MM.1S (cell line): ENCODE measurements around the gene INSC.

Experiments
- EZH2 ChIP-seq: fragments of 300-600 bp; sonication (generic); optimal IDR thresholded peaks from 2 replicates; pipeline ENCODE3; 2017; ENCODE audit warnings: low read depth, mild to moderate bottlenecking, antibody characterized with exemption, low read length, mixed read lengths
- EZH2phosphoT487 ChIP-seq: fragments of 300-600 bp; sonication (generic); IDR thresholded peaks from 2 replicates; pipeline ENCODE4 v1.6.1; 2018; ENCODE audit warnings: antibody characterized with exemption, low read length
- TF ChIP-seq, protein P1 (sequence below): fragments of 300-600 bp; sonication (generic); IDR thresholded peaks from 2 replicates; pipeline ENCODE4 v1.5.1; 2016; ENCODE audit warnings: antibody characterized with exemption, low read length, mixed read lengths

DNA sequence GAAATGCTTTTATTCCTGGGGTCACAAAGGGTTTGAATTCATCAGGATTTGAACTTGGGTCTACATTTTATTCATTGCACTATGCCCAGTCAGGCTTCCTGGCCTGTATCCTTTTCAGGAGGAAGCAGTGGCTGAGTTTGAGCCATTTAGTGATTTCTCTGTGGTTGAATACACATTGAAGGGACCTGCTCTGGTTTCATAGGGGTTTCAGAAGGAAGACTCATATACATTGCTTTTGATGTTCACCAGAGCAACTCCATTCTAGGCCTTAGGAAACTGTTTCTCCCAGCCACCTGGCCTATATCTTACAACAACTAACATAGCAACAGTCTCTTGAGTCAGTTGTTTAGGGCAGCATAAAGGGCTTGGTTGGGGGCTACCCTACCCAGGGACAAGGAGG lies 165.7 kb downstream of the INSC start:
- TF ChIP-seq, protein P1, sequence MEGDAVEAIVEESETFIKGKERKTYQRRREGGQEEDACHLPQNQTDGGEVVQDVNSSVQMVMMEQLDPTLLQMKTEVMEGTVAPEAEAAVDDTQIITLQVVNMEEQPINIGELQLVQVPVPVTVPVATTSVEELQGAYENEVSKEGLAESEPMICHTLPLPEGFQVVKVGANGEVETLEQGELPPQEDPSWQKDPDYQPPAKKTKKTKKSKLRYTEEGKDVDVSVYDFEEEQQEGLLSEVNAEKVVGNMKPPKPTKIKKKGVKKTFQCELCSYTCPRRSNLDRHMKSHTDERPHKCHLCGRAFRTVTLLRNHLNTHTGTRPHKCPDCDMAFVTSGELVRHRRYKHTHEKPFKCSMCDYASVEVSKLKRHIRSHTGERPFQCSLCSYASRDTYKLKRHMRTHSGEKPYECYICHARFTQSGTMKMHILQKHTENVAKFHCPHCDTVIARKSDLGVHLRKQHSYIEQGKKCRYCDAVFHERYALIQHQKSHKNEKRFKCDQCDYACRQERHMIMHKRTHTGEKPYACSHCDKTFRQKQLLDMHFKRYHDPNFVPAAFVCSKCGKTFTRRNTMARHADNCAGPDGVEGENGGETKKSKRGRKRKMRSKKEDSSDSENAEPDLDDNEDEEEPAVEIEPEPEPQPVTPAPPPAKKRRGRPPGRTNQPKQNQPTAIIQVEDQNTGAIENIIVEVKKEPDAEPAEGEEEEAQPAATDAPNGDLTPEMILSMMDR, result no peak
- TF ChIP-seq EZH2phosphoT487 (no peak), EZH2 (no peak)
